GM10266 (cell line): ENCODE measurements around the gene ORC5.

Experiments
- DNase-seq: peaks from one replicate; pipeline ENCODE4 v3.0.0; 2012; ENCODE audit errors: extremely low spot score
- TF ChIP-seq, protein P1 (sequence below): IDR thresholded peaks from 2 replicates; pipeline ENCODE4 v1.5.1; 2012; ENCODE audit warnings: mild to moderate bottlenecking, low read depth; ENCODE audit not compliant: control insufficient read depth, insufficient read depth; ENCODE audit errors: missing control alignments

The ORC5 gene

DNA sequence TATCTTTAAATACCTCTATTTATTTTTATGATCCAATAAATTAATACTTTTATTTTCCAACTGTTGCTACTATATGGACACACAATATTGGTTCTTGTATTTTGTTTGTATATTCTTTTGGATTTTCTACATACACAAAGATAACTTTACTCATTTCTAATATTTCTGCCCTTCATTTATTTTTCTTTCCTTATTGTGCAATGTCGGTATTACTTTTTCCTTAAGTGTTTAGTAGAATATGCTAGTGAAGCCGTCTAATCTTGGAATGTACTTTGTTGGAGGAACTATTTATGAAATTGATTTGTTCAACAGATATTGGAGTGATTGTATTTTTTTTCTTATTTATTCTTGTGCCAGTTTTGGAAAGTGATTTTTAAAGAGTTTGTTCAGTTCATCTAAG is 94.0 kb downstream of the ORC5 start:
- DNase-seq: no peak
- TF ChIP-seq, protein P1, sequence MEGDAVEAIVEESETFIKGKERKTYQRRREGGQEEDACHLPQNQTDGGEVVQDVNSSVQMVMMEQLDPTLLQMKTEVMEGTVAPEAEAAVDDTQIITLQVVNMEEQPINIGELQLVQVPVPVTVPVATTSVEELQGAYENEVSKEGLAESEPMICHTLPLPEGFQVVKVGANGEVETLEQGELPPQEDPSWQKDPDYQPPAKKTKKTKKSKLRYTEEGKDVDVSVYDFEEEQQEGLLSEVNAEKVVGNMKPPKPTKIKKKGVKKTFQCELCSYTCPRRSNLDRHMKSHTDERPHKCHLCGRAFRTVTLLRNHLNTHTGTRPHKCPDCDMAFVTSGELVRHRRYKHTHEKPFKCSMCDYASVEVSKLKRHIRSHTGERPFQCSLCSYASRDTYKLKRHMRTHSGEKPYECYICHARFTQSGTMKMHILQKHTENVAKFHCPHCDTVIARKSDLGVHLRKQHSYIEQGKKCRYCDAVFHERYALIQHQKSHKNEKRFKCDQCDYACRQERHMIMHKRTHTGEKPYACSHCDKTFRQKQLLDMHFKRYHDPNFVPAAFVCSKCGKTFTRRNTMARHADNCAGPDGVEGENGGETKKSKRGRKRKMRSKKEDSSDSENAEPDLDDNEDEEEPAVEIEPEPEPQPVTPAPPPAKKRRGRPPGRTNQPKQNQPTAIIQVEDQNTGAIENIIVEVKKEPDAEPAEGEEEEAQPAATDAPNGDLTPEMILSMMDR: no peak

DNA sequence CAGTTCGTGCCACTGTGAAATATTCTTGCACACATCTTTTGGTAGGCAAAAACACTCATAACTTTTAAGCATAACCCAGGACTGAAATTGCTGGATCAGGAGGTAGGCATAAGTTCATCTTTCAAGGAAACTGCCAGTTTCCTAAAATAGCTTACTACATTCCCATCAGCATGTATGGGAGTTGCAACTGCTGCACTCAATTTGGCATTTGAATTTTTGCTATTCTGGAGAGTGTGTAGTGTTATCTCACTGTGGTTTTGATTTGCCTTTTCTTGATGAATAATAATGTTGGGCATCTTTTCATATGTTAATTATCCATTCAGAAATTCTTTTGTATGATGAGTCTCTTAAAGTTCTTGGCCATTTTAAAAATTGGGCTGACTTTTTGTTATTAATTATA is 95.2 kb downstream of the ORC5 start:
- TF ChIP-seq, protein P1: no peak
- no peak for DNase-seq

DNA sequence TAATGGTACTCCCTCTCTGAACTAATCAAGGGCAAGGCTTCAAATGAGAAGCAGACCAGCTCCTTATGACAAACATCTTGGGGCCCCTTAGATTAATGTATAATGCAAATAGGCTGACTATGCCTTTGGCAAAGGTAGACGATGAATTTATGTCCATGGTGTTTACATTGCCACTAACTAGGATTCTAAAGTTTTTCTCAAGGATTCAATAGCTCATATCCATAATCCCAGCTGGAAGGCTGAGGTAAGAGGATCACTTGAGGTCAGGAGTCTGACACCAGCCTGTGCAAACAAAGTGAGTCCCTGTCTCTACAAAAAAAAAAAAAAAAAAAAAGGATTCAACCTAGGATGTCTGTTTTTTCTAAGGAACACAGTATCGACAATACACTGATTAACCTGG is 96.5 kb downstream of the ORC5 start:
- TF ChIP-seq, protein P1: no peak

DNA sequence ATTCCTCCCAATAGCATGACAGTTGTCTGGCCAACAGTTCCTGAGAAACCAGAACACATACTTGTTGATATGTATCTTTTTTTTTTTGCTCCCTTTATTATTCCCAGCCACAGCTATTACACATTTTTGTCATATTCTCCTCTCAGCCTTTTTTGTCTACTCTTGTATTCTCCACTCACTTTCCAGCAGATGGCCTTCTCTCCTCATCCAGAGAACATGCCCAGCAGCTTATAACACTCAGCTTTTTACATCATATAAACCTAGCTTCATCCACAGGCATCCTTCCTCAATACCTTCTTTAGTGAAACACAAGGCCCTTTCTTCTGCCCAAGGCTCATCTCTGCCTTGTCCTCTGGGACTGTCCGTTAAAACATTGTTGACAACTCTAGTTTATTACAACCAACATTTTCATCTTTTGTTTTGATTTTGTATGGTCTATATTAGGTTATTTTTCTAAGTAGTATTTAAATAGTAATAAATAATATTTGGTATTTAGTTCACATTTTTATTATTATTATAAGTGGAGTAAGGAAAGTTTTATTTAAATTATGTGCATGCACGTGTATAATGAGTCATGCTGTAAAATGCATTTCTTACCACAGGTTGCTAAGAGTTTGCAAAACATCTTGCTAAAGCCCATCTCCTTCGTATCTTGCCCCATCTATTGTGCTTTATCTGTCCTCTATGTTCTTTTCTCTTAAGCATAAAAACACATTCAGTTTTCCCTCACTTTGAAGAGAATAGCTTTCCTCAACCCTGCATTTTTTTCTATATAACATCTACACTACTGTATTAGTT is 101.5 kb downstream of the ORC5 start:
- TF ChIP-seq, protein P1: no peak
- no peak for DNase-seq

More for the DNA sequence above, 96.5 kb downstream of the ORC5 start:
- DNase-seq: no peak

DNA sequence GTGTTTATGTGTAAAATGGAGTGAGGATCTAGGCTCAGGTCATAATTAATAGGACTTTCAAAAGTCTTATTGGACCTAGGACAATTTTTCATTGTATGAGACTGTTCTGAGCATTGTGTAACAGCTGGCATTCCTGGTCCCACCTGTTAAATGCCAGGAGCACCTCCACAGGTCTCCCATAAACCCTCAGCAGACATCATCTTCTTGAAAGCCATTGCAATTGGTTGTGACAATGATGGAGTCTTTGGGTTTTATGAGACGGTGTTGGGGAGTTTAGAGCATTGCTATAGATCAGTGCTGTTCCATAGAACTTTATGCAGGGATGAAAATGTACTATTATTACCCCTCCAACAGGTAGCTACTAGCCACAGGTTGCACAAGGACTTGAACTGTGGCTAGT is 108.9 kb downstream of the ORC5 start:
- TF ChIP-seq, protein P1: no peak
- DNase-seq: no peak

DNA sequence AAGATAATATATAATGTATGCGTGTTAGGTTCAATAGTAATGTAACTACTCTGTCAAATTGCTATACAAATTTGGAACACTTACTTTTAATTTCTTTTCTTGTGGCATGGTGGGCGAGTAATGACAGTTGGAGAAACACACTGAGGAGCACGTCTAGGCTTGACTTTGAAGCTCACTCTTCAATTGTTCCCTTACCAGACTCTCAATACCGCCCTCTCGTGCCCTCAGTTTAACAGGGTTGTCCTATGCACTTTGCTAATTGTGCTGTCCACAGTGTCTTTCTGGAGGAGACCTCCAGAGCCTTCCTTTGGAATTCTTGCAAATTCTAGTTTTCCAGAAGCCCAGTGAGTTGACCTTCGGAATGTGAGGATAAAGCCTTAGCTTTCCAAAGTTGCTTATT is 111.1 kb downstream of the ORC5 start:
- TF ChIP-seq, protein P1: no peak
- no peak for DNase-seq

DNA sequence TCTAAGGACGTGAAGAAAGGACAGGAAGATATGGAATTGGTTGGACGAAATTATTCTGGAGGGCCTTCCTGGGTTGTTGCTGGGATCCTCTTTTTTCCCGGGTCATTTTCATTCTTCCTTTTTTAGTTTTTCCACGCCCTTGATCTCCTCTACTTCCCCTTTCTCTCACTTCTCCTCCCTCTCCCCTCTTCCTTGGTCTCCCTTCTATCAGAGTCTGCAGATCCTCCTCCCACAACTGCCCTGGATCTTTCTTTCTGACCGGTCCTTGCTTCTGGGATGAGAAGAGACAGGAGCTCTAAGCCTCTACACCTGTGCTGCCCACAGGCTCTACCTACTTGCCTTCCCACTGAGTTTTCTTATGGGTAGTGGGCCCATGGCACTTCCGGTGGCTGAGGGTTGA is 114.7 kb downstream of the ORC5 start:
- TF ChIP-seq, protein P1: no peak
- DNase-seq: no peak
